ENCODE results near the gene ZNF768.

The ZNF768 gene

DNA sequence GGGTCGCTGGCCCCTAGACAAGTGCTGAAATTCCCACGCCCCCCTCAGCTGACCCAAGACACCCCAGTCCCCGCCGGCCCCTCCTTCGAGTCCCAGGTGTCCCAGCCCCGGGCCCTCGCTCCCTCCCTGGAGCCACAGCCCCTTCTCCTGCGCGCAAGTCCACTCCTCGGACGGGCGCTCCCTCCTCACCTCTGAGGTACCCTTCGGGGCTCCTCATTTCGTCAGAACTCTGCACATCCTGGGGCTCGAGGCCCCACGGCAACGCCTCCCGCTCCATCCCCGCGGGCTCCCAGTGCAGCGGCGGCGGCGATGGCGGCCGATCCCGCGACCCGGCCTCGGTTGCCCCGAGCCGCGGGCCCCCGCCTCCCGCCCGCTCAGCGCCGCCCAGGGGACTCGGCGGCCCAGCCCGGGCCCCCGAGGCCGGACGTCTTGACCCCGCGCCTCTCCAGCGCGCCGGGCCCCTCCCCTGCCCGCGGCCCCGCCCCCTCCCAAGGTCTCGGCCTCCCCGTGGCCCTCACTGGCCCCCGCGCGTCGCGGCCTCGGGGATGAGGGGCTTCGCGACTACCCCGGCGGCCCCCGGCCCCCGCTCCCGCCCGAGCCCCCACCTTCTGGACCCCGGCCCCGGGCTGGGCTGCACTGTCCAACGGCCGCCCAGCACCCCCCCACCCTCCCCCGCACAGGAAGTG lies at the start of gene ZNF768:
ZNF768 (minus strand) TSS at position 430 of the 686 bp plus-strand sequence; CDS start at position 277, 153 bp downstream.
- peak; percentile 90 for DNase-seq (ENCODE audit: low spot score)

DNA sequence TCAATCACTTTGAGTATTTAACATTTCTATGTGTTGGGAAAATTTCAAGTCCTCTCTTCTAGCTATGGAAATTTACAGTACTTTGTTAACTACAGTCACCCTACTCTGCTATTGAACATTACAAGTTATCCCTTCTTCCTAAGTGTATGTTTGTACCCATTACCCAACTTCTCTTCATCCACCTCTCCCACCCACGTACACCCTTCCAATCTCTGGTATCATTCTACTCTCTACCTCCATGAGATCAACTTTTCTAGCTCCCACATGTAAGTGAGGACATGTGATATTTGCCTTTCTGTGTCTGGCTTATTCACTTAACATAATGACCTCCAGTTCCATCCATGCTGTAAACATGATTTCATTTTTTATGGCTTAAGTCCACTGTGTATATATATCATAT lies 48.3 kb upstream of the ZNF768 start:
- DNase-seq (ENCODE audit: low spot score), result no peak

DNA sequence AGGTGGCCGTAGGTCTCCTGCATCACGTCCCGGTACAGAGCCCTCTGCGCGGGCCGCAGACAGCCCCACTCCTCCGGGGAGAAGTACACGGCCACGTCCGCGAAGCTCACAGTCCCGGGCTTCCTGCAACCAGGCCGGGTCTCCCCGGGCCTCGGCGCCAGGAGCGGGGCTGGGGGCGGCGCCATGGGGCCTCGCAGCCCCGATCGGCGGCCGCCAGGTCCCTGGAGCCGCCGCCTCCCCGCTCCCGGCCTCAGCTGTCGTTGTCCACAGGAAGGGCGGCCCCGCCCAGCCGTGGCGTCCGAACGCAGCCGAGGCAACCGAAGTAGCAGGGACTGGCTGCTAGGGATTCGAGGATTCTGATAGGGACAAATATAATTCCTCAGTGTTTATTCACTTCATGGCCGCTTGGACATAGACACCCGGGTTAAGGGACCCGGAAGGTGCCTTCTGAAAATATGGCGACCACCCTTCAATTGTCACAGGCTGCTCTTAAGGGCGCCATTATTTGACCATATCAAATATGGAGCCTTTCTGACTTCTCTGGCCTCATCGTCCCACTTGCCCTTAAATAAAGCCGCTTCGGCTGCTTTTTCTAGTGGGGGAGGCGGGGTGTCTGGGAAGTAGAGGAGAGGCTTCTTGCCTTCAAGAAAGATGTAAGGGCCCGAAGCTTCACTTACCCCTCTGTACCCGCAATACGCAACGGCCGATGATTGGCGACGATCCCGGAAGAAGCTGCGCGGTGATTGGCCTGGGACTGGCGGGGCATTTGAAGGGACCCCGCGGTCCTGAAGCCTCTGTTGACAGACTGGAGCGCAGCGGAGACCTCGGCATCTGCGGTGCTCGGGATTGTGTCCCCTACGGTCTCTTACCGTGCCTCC lies 45.3 kb upstream of the ZNF768 start, which contains the start of gene ZNF688:
ZNF688 (minus strand) TSS at position 270 of the 878 bp plus-strand sequence; CDS start at position 185, 85 bp downstream.
- peak; percentile 95 for DNase-seq (ENCODE audit: low spot score)

DNA sequence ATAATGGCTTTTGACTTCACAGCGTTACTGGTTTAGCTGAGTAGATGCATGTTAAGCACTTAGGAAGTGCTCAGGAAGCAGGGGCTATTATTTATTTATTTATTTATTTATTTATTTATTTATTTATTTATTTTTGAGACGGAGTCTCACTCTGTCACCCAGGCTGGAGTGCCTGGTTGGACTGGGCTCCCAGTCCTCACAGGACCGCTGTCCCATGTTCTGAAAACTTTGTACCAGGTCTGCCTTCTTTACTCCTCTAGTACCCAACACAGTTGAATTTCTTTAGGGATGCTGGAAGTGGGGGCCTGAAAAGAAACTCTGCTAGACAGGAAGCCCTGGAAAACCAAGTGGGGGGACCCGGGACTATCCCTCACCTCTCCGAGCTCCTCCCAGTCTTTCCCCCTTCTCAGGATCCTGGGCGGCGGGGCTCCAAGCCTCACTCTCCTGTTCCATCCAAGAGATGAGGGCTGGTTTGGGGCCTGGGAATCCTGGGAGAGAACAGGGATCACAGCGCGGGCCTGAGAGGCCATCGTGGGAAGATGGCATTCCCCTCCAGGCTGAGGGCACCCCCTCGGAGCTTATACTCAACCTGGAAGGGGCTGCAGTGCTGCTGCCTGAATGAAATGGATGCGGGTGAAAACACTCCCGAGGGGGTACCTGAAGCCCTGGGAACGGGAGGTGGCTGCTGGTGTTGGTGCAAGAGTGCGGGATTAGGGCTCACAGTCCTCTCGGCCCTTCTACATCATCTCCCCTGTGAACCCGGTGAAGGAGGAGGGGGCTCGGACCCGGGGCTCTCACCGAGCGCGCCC lies 44.5 kb upstream of the ZNF768 start:
- DNase-seq (ENCODE audit: low spot score), result peak; percentile 61

DNA sequence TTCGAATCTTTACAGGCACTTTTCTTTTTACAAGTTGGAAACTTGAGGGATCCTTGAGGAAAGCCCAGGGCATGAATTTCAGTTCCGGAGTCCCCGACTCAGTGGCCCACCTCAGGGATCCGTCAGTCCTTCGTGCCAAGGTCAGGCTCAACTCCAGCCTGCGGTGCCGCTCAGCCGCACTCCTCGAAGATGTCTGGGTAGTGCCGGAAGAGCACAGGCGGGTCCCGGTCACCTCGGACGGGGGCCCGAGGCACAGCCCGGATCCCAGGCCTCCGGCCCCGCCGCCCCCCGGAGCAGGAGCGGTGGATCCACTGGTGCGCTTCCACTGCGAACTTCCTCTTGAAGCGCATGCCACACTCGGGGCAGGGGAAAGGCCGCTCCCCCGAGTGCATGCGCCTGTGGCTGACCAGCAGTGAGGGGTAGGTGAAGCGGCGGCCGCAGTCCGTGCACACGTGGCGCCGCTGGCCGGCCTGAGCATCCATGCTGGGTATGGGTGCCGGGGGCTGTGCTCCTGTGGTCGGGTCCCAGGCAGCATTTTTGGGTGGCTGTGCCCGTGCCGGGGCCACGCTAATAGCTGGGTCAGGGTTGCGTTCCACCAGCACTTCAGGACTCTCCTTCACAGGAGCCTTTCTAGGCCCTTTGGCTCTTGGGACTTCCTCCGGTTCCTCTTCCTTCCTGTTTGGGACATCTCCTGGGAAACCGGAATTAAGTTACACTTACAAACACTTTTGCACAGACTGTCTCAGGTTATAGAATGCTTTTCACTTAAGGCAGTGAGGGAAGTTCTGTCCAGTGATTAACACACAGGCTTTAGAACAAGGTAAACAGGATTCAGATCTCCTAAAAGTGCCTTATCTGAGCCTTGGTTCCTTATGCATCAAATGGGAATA lies 43.6 kb upstream of the ZNF768 start:
- DNase-seq (ENCODE audit: low spot score), result no peak

DNA sequence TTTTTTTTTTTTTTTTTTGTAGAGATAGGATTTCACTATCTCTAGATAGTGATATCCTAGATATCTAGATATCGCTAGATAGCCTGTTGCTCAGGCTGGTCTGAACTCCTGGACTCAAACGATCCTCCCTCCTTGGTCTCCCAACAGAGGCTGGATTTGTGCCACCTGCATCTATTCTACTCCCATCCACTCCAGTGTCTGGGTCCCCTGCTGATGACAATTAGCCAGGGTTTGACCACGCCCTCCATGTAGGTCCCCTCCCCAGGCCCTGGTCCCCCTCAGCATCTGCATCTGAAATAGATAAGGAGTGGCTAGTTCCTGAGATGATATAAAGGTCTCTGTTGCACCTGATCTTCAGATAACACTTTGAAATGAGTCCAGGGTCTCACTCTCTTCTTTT lies 42.9 kb upstream of the ZNF768 start:
- no peak for DNase-seq (ENCODE audit: low spot score)

DNA sequence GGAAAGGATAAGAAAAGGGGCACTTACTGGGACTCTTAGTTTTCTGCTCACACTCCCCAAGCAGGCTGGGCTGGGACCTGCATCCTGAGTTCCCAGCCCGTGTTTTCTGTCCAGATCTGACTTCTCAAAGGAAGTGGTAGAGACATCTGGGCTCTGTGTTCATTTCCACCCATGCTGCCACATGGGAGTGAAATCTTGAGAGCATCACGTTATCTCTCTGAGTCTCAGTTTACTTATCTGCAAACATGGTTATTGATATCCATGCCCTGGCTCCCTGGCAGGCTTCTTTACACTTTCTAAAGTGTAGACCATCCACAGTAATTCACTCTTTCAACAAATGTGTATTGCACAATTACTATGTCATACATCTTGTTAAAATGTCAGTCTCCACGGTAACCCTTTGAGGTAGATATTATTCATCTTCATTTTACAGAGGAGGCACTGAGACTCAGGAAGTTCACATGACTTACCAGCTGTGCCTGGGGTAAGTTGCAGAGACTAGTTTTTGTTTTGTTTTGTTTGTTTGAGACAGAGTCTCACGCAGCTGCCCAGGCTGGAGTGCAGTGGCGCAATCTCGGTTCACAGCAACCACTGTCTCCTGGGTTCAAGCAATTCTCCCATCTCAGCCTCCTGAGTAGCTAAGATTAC lies 41.7 kb upstream of the ZNF768 start:
- no peak for DNase-seq (ENCODE audit: low spot score)

DNA sequence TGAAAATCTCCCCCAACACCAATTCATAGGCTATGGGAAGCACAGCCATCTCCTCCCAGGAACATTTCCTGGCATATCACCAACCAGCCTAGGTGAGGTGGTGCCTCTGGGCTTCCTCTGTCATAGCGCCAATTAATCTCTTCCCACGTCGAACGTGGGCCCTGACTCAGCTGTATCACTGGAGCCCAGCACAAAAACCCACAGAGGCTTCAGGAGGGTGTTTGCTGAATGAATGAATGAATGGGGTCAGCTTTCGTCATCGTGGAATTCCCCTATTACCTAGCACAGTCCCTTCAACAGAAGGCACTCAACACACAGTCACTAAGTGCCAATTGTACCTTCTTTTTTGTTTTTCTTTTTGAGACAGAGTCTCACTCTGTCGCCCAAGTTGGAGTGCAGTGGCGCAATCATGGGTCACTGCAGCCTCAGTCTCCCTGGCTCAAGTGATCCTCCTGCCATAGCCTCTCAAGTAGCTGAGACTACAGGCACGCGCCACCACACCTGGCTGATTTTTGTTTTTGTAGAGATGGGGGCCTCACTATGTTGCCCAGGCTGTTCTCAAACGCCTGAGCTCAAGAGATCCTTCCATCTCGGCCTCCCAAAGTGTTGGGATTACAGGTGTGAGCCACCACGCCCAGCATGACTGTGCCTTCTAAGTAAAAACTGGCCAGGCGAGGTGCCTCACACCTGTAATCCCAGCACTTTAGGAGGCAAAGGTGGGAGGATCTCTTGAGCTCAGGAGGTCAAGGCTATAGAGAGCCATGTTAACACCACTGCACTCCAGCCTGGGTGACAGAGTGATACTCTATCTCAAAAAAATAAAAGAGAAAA lies 41.0 kb upstream of the ZNF768 start:
- no peak for DNase-seq (ENCODE audit: low spot score)

DNA sequence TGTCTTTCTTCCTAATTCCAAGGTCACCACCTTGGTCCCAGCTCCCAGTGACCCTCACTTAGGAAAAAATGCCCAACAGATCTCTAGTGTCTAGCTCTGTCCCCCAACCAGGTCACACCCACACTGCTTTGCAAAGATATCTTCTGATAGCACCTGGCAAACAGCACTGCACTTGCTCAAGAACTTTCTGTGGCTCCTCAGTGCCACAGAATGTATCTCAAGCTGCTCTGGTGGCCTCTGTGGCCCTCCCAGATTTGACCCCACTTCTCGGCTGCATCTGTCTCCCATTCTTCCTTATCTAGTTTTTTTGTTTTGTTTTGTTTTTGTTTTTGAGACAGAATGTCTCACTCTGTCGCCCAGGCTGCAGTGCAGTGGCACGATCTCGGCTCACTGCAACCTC lies 40.2 kb upstream of the ZNF768 start:
- DNase-seq (ENCODE audit: low spot score), result no peak

DNA sequence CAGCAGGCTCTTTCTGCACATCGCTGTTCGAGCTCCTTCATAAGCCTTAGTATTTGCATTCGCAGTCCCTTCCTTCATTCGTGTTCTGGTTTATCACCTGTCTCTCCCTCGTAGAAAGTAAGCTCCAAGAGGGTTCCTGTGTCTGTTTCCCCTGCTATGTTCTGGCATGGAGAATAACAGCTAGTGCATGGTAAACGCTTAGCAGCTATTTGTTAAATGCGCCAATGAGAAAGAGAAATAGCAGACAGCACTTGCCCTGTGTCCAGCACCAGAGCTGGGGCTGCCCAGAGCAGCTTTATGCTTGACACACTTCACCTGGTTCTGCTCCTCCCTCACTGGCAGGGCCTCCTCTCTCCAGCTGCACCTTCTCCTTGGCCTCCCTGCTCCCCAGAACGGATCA lies 39.6 kb upstream of the ZNF768 start:
- no peak for DNase-seq (ENCODE audit: low spot score)

DNA sequence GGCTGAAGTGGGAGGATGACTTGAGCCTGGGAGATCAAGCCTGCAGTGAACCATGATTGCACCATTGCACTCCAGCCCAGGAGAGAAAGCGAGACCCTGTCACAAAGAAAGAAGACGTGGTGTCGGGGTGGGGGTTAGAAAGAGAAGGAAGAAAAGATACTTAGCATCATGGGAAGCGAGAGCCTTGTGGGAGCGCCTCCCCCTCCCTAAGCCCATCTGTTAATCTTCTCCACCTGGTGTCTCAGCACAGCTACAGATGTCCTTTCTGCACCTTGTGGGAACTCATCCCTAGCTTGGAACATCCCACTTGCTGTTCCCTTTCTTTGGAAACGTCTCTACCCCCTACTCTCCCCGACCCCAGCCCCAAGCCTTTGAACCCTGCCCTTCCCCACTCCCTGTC lies 39.2 kb upstream of the ZNF768 start:
- DNase-seq (ENCODE audit: low spot score), result no peak

DNA sequence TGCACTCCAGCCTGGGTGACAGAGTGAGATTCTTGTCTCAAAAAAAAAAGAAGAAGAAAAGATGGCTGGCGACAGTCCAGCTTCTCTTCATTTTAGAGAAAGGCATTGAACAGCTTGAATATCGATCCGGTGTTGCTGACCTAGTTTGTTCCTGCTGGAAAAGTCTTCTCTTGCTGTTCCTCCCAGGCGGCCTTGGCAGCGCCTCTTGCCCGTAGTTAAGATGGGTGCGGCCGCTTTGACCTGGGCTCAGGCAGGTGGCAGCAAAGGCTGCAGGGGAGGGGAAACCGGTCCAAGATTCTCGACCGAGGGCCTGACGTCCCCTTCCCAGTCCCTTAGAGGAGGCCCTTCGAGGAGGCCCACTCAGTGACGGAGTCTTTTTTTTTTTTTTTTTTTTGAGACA lies 35.7 kb upstream of the ZNF768 start:
- no peak for DNase-seq (ENCODE audit: low spot score)

DNA sequence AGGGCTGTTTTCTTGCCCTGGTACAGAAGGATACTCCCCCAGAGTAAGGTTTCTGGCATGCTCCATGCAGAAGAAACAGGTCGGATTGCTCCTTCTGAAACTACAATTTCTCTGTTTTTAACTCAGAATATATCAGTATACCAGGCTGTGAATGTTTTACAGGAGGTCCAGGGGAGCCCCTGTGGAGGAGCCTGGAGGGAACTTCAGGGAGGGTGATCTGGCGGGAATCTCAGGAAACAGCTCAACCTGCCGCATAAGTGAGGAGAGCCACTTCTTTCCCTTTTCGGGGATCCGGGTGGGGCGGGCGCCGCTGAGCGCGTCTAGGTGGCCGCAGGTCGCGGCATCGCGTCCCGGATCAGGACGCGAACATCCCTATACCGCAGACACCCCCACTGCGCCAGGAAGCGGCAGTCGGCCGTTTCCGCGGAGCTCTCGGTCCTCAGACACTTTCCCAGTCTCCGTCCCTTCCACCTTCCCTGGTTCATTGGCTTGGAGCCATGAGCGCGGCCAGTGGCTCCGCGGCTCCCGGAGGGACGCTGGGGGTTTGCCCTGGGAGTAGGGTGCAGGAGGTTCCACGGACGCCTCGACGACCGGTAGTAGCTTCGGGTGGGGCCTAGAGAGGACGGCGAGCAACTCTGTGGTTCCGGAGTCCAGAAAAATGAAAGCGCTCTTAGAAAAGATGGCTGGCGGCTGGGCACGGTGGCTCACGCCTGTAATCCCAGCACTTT lies 34.9 kb upstream of the ZNF768 start:
- no peak for DNase-seq (ENCODE audit: low spot score)

DNA sequence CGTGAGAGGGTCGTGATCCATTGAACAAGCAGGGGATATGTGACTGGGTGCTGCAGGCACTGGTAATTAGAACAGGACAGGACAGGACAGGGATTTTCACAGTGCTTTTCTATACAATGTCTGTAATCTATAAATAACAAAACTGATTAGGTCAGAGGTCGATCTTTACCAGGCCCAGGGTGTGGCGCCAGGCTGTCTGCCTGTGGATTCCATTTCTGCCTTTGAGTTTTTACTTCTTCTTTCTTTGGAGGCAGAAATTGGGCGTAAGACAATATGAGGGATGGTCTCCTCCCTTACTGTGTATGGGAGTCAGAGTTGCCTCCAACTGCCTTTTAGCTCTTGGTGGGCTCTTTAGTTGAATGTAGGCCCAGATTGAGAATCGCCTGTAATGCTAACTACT lies 33.3 kb upstream of the ZNF768 start:
- DNase-seq (ENCODE audit: low spot score), result no peak

DNA sequence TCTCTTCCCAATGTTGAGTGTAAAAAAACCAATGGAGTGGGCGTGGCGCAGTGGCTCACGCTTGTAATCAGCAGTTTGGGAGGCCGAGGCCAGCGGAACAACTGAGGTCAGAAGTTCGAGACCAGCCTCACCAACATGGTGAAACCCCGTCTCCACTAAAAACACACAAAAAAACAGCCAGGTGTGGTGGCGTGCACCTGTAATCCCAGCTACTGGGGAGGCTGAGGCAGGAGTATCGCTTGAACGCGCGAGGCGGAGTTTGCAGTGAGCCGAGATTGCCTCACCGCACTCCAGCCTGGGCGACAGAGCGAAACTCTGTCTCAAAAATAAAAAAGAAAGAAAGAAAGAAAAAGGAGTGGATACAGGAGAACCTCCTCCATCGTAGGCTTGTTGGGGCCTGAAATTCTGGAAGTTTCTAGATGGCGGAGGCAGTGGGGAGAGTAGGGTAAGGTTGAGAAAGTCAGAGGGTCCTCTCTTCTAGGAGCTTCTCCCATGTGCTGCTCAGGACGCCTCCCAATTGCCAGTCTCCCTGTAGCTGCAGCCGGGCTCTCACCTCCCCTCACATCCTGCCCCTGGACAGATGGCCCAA lies 32.5 kb upstream of the ZNF768 start:
- DNase-seq (ENCODE audit: low spot score), result no peak

DNA sequence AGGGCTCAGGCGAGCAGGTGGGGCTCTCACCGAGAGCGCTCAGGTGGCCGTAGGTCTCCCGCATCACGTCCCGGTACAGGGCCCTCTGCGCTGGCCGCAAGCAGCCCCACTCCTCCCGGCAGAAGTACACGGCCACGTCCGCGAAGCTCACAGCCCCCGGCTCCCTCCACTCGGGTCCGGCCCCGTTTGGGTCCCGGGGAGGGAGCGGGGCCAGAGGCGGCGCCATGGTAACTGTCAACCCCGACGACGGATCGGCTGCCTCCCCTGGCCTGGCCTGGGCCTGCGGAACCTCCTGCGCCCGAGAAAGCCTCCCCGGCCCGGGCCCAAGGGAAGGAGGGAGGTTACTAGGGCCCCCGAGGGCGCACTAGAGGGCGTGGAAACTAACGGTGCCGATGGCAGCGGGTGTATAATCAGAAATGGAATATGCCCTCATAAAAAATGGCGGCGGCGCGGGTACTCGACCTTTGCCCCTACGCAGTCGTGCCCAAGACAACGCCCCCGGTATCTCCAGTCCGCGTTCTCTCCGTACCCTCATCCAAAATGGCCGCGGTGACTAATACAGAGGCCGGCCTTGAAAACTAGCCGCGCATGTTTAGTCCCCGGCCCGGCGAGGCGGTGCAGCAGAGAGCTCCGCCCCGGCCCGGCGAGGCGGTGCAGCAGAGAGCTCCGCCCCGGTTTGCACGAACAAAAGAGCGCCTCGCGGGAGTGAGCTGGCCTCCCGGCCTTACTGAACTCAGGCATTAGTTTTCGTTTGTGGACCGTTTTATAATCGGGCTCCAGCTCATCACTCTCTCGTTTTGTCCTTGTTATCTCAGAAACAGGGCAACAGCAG lies 31.8 kb upstream of the ZNF768 start, which contains the start of gene ZNF764:
ZNF764 (minus strand) TSS at position 418 of the 832 bp plus-strand sequence; CDS start at position 226, 192 bp downstream.
- DNase-seq (ENCODE audit: low spot score), result peak; percentile 96

DNA sequence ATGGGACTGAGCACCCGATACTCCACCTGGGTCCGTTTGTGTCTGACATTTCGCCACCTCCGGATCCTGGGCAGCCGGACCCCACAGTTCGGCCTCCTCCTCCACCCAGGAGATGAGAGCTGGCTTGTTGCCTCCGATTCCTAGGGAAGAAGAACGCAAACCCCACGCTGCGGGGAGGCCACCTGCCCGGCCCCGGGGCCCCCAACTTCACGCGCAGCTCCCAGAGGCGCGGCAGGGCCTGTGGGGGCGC lies 31.3 kb upstream of the ZNF768 start:
- DNase-seq (ENCODE audit: low spot score), result no peak

DNA sequence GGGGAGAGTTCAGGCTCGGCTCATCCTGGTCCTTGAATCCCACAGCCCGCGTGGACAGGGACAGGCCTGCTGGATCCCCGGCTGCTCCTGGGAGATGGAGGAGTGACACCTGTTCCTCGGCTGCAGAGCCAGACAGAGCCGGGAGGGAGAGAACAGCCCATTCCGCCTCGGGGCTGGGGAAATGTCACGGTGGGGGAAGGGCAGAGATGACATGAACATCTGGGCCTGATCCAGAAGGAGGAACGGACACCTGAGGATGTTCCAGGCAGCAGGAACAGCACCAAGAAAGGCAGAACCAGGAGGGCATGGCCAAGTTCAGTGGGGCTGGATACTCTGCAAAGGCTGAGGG lies 29.7 kb upstream of the ZNF768 start:
- DNase-seq (ENCODE audit: low spot score), result no peak

Data from ecto neural progenitor cell (in vitro differentiated cells).